IMR-90 (cell line): ENCODE data around the gene USP43. TPM values are rescaled to one million over a fixed set of nuclear protein-coding genes. Genes with fewer than 3 reads are reported as not detected.

Source experiments
- ATAC-seq: fragments of 200-7000 bp; cut with Tn5 transposase; 2 replicates; pipeline ENCODE4 v1.9.1; 2020; ENCODE audit warnings: low read depth, mild to moderate bottlenecking, moderate library complexity
- BruUV-seq: library from RNA; stranded (reverse); fragments of 400-500 nt; replicated peaks from 2 replicates; lab custom pipeline; 2021; lab: Mats Ljungman, UMichigan
- CTCF ChIA-PET: fragments of 300-600 bp; formaldehyde crosslinking; extraction: SDS; loops from one replicate; lab custom pipeline; 2021; ENCODE audit warnings: antibody characterized with exemption; lab: Yijun Ruan, JAX
- POLR2A ChIA-PET: fragments of 300-600 bp; sonication (Branson Sonifier 250); formaldehyde crosslinking; loops from one replicate; lab custom pipeline; 2022; ENCODE audit warnings: antibody characterized with exemption; ENCODE audit not compliant: unreplicated experiment; lab: Charles Lee
- DNase-seq: peaks from one replicate; pipeline ENCODE4 v3.0.0; 2013
- H2AFZ ChIP-seq: replicated peaks from 2 replicates; pipeline ENCODE3; 2013; ENCODE audit warnings: low read length, mild to moderate bottlenecking; ENCODE audit not compliant: poor library complexity
- H2AK5ac ChIP-seq: 2 replicates; pipeline ENCODE4 v1.6.1; 2013; ENCODE audit warnings: low read depth, low read length, inconsistent platforms
- H2AK9ac ChIP-seq: replicated peaks from 2 replicates; pipeline ENCODE3; 2013; ENCODE audit warnings: mild to moderate bottlenecking, low read depth, low read length, moderate library complexity; ENCODE audit not compliant: poor library complexity
- H2BK120ac ChIP-seq: 2 replicates; pipeline ENCODE4 v1.6.1; 2013; ENCODE audit warnings: low read depth, low read length, inconsistent platforms
- H2BK15ac ChIP-seq: 3 replicates; pipeline ENCODE4 v1.6.1; 2013; ENCODE audit warnings: low read depth, low read length, inconsistent platforms
- H2BK20ac ChIP-seq: 2 replicates; pipeline ENCODE4 v1.6.1; 2013; ENCODE audit warnings: low read depth, mild to moderate bottlenecking, inconsistent platforms, low read length, moderate library complexity
- H2BK5ac ChIP-seq: 2 replicates; pipeline ENCODE4 v1.6.1; 2013; ENCODE audit warnings: mild to moderate bottlenecking, low read depth, low read length, inconsistent platforms; ENCODE audit not compliant: poor library complexity, severe bottlenecking
- H3K14ac ChIP-seq: replicated peaks from 2 replicates; pipeline ENCODE4 v1.6.1; 2013; ENCODE audit warnings: low read depth, low read length, inconsistent platforms
- H3K18ac ChIP-seq: 2 replicates; pipeline ENCODE4 v1.6.1; 2013; ENCODE audit warnings: low read depth, low read length, control low read depth
- H3K23ac ChIP-seq: 2 replicates; pipeline ENCODE4 v1.6.1; 2013; ENCODE audit warnings: low read depth, low read length, inconsistent platforms
- H3K27ac ChIP-seq: 2 replicates; pipeline ENCODE4 v1.5.1; 2013; ENCODE audit warnings: mild to moderate bottlenecking, control low read depth, low read length; ENCODE audit not compliant: insufficient read depth
- H3K27me3 ChIP-seq: 2 replicates; pipeline ENCODE4 v1.6.1; 2013; ENCODE audit warnings: low read length; ENCODE audit not compliant: control insufficient read depth, insufficient read depth
- H3K36me3 ChIP-seq: 2 replicates; pipeline ENCODE4 v1.6.1; 2013; ENCODE audit warnings: low read length, mixed read lengths; ENCODE audit not compliant: control insufficient read depth, insufficient read depth
- H3K4ac ChIP-seq: 2 replicates; pipeline ENCODE4 v1.6.1; 2013; ENCODE audit warnings: low read depth, low read length, inconsistent platforms
- H3K4me1 ChIP-seq: 2 replicates; pipeline ENCODE4 v1.6.1; 2013; ENCODE audit warnings: low read length, mixed read lengths; ENCODE audit not compliant: control insufficient read depth, insufficient read depth
- H3K4me2 ChIP-seq: 2 replicates; pipeline ENCODE4 v1.6.1; 2013; ENCODE audit warnings: low read depth, mild to moderate bottlenecking, control low read depth, low read length, moderate library complexity
- H3K4me3 ChIP-seq: 2 replicates; pipeline ENCODE4 v1.5.1; 2013; ENCODE audit warnings: low read depth, mild to moderate bottlenecking, control low read depth, low read length, moderate library complexity; ENCODE audit not compliant: insufficient read depth
- H3K56ac ChIP-seq: 2 replicates; pipeline ENCODE4 v1.6.1; 2013; ENCODE audit warnings: low read length, inconsistent platforms; ENCODE audit not compliant: insufficient read depth; ENCODE audit errors: extremely low read depth
- H3K79me1 ChIP-seq, 2 experiments: 2 replicates each; pipeline ENCODE4 v1.6.1; 2013; ENCODE audit warnings: low read length in 2 of 2, inconsistent platforms in 1 of 2, low read depth in 1 of 2
- H3K9ac ChIP-seq: 2 replicates; pipeline ENCODE4 v1.6.1; 2013; ENCODE audit warnings: low read depth, low read length, control low read depth
- H3K9me1 ChIP-seq: 2 replicates; pipeline ENCODE4 v1.6.1; 2013; ENCODE audit warnings: low read length, inconsistent platforms; ENCODE audit not compliant: insufficient read depth
- H3K9me3 ChIP-seq: 2 replicates; pipeline ENCODE4 v1.6.1; 2013; ENCODE audit warnings: low read length; ENCODE audit not compliant: control insufficient read depth, insufficient read depth
- H4K20me1 ChIP-seq: 2 replicates; pipeline ENCODE4 v1.6.1; 2013; ENCODE audit warnings: low read length, inconsistent platforms; ENCODE audit not compliant: insufficient read depth
- H4K5ac ChIP-seq: 2 replicates; pipeline ENCODE4 v1.6.1; 2013; ENCODE audit warnings: mild to moderate bottlenecking, low read depth, low read length, control low read depth
- H4K8ac ChIP-seq, 2 experiments: 2 replicates each; pipeline ENCODE4 v1.6.1; 2013; ENCODE audit warnings: low read depth in 2 of 2, low read length in 2 of 2, control low read depth in 1 of 2, inconsistent platforms in 1 of 2
- H4K91ac ChIP-seq: 2 replicates; pipeline ENCODE4 v1.6.1; 2013; ENCODE audit warnings: low read depth, low read length, inconsistent platforms; ENCODE audit not compliant: insufficient read depth
- POLR2A ChIP-seq: IDR thresholded peaks from 2 replicates; pipeline ENCODE4 v1.6.1; 2012; ENCODE audit warnings: mild to moderate bottlenecking, low read depth, low read length
- WGBS, 2 experiments: methylation state at CpG; one replicate each; pipeline versions ENCODE4 v1.1.5 to v1.1.7; 2013; ENCODE audit warnings: missing lambda C conversion rate in 2 of 2; ENCODE audit not compliant: insufficient read length in 1 of 2; ENCODE audit errors: extremely low coverage in 2 of 2; 5-methylcytosine and 5-hydroxymethylcytosine counted together
- dilution Hi-C: fragments of 300-500 bp; cut with HindIII; formaldehyde crosslinking; loops from one replicate; pipeline ENCODE4 v1.14.3; 2018; ENCODE audit warnings: low sequenced_read_pairs; ENCODE audit not compliant: unreplicated experiment
- in situ Hi-C: fragments of 300-500 bp; cut with MboI; formaldehyde crosslinking; loops from 3 replicates; pipeline ENCODE4 v1.14.3; 2019; ENCODE audit warnings: low sequenced_read_pairs, inconsistent platforms, mixed read lengths
- intact Hi-C: fragments of 100-400 bp; cut with micrococcal nuclease; formaldehyde crosslinking; loops from 2 replicates; pipeline ENCODE4 v1.10.0; 2022
- polyA plus RNA-seq, 3 experiments: library from polyadenylated mRNA; depleted of rRNA; stranded (reverse); fragments of >200 nt; gene quantifications; 2 replicates each; pipeline ENCODE4 v1.2.3, GENCODE V29; 2012; ENCODE audit warnings: low replicate concordance in 1 of 3
- total RNA-seq: library from RNA; depleted of rRNA; stranded (reverse); fragments of >200 nt; gene quantifications from 2 replicates; pipeline ENCODE4 v1.2.3, GENCODE V29; 2012
- TF ChIP-seq, protein P1 (sequence below): conservative IDR thresholded peaks from 2 replicates; pipeline ENCODE4 v1.5.1; 2012; ENCODE audit warnings: mild to moderate bottlenecking, low read depth, low read length, improper control_type of control experiment

Gene USP43
- total and polyA plus RNA-seq, 2 of the 4 experiments (the other 2 are of a cell fraction), result not detected

DNA sequence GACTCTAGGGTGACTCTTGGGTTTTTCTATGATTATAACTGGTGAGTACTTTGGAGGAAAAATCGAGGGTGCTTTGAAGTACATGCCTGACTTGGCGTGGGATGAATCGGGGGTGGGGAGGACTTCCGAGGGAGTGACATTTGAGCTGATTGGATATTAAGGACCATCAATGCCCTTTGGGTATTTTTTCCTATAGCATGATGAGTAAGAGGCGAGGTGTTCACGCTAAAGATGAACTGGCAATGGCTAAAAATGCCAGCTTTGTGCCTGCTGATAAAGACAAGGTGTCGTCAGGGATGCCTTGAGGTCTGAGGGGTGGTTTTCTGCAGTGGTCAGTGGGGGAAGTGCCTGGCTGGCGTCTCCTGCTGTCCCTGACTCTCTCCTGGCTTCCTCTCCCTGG lies 25.3 kb downstream of the USP43 start:
- no peak overlapping the region for H2BK15ac ChIP-seq
- TF ChIP-seq, protein P1, sequence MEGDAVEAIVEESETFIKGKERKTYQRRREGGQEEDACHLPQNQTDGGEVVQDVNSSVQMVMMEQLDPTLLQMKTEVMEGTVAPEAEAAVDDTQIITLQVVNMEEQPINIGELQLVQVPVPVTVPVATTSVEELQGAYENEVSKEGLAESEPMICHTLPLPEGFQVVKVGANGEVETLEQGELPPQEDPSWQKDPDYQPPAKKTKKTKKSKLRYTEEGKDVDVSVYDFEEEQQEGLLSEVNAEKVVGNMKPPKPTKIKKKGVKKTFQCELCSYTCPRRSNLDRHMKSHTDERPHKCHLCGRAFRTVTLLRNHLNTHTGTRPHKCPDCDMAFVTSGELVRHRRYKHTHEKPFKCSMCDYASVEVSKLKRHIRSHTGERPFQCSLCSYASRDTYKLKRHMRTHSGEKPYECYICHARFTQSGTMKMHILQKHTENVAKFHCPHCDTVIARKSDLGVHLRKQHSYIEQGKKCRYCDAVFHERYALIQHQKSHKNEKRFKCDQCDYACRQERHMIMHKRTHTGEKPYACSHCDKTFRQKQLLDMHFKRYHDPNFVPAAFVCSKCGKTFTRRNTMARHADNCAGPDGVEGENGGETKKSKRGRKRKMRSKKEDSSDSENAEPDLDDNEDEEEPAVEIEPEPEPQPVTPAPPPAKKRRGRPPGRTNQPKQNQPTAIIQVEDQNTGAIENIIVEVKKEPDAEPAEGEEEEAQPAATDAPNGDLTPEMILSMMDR, result no peak
- TF ChIP-seq POLR2A, result no peak
- no peak overlapping the region for H2AK5ac ChIP-seq
- POLR2A ChIA-PET, result no interaction called here
- no peaks in the 10 kb centered on the region for H4K20me1 ChIP-seq
- H3K23ac ChIP-seq, result no peak overlapping the region
- no peak overlapping the region for H2AFZ ChIP-seq
- no peak overlapping the region for H2BK120ac ChIP-seq
- H3K79me1 ChIP-seq, result no peaks in the 10 kb centered on the region
- no TSS peak for BruUV-seq
- no peak overlapping the region for H2BK20ac ChIP-seq
- H3K27ac ChIP-seq, result no peak overlapping the region
- H3K4me1 ChIP-seq, result no peaks in the 10 kb centered on the region
- 40% methylated on average over 2 of the region's 8 CpGs; no CpG with 5 or more reads in 1 of the 2 experiments for WGBS, 2 experiments
- no peak overlapping the region for H3K18ac ChIP-seq
- no peak overlapping the region for H2AK9ac ChIP-seq
- dilution Hi-C loops, result no loop called here
- ATAC-seq (no peak), DNase-seq (no peak)
- CTCF ChIA-PET, result interaction anchor here (0.6 kb wide), 1 partner anchor 109 kb away, joined by 3 read pairs; no protein-coding TSS in a partner anchor
- H3K9ac ChIP-seq, result no peak overlapping the region
- H3K9me1 ChIP-seq, result no peaks in the 10 kb centered on the region
- no peak overlapping the region for H4K5ac ChIP-seq
- H3K4me2 ChIP-seq, result no peak overlapping the region
- no peak overlapping the region for H3K56ac ChIP-seq
- H4K91ac ChIP-seq, result no peak overlapping the region
- no peak overlapping the region for H3K4ac ChIP-seq
- intact Hi-C loops, result no loop called here
- H3K14ac ChIP-seq, result no peak overlapping the region
- H3K9me3 ChIP-seq, result peaks cover 17% of the 10 kb centered on the region
- H2BK5ac ChIP-seq, result no peak overlapping the region
- in situ Hi-C loops, result no loop called here
- no peak overlapping the region for H4K8ac ChIP-seq
- H3K27me3 ChIP-seq, result no peaks in the 10 kb centered on the region
- H3K4me3 ChIP-seq, result no peak overlapping the region
- no peaks in the 10 kb centered on the region for H3K36me3 ChIP-seq
